COR-L47 (cell line): Measurements from ENCODE around the gene SF3B1.
"Not testable (repeated sequence)": the region's sequence is repeated elsewhere in the genome, so short reads cannot be mapped to it uniquely, and the experiment has no call there.

Experiments used
- DNase-seq: peaks from one replicate; lab custom pipeline; 2025; lab: John Stamatoyannopoulos, UW

The SF3B1 gene

GRCh38 chr2:197433780-197434438, 919 bp downstream of the SF3B1 start:
- DNase-seq: no peak

- not testable (repeated sequence) for DNase-seq
These were observed 2.3 kb downstream of the SF3B1 start for GRCh38 chr2:197432527-197432926.

- DNase-seq: no peak
These were observed 3.0 kb downstream of the SF3B1 start for GRCh38 chr2:197431858-197432257.

GRCh38 chr2:197427986-197428385, 6.8 kb downstream of the SF3B1 start:
- DNase-seq: no peak

GRCh38 chr2:197426723-197427603, 7.9 kb downstream of the SF3B1 start:
- no peak for DNase-seq

- no peak for DNase-seq
These were observed 9.3 kb downstream of the SF3B1 start for GRCh38 chr2:197425550-197425949.

- DNase-seq: no peak
These were observed 11.5 kb downstream of the SF3B1 start for GRCh38 chr2:197423307-197423706.

- DNase-seq: no peak
These were observed 15.4 kb downstream of the SF3B1 start for GRCh38 chr2:197419438-197419837.

- no peak for DNase-seq
These were observed 18.6 kb downstream of the SF3B1 start for GRCh38 chr2:197416268-197416667.

- DNase-seq: no peak
These were observed 20.3 kb downstream of the SF3B1 start for GRCh38 chr2:197414515-197414914.

GRCh38 chr2:197414039-197414438, 20.8 kb downstream of the SF3B1 start:
- no peak for DNase-seq

- no peak for DNase-seq
These were observed 29.2 kb downstream of the SF3B1 start for GRCh38 chr2:197405582-197405981.

GRCh38 chr2:197399887-197400540, 34.8 kb downstream of the SF3B1 start:
- no peak for DNase-seq

- DNase-seq: no peak
These were observed 35.9 kb downstream of the SF3B1 start for GRCh38 chr2:197398913-197399312.

GRCh38 chr2:197391220-197391717, 43.6 kb downstream of the SF3B1 start:
- DNase-seq: no peak

GRCh38 chr2:197388866-197389587, 45.8 kb downstream of the SF3B1 start:
- DNase-seq: no peak

- no peak for DNase-seq
These were observed 47.6 kb downstream of the SF3B1 start for GRCh38 chr2:197387179-197387578.

- DNase-seq: no peak
These were observed 48.6 kb downstream of the SF3B1 start for GRCh38 chr2:197386242-197386641.

GRCh38 chr2:197383825-197384224, 51.0 kb downstream of the SF3B1 start:
- no peak for DNase-seq

GRCh38 chr2:197381641-197382040, 53.2 kb downstream of the SF3B1 start:
- DNase-seq: no peak

GRCh38 chr2:197379918-197380309, 54.9 kb downstream of the SF3B1 start:
- not testable (repeated sequence) for DNase-seq
